GM21786 (cell line): Measurements from ENCODE around the gene KRTAP13-2.

Source experiments
- ATAC-seq: cut with Tn5 transposase; IDR thresholded peaks from one replicate; pipeline ENCODE4 v1.9.1; 2021; ENCODE audit not compliant: unreplicated experiment

Gene KRTAP13-2

GRCh38 chr21:30329203-30329875 is 42.7 kb downstream of the KRTAP13-2 start:
- ATAC-seq: no peak

- ATAC-seq: no peak
Observed at GRCh38 chr21:30326390-30326789, 45.7 kb downstream of the KRTAP13-2 start.
